ENCODE measurements around the gene PPM1A. TPM values are rescaled to one million over a fixed set of nuclear protein-coding genes. Genes with fewer than 3 reads are reported as not detected.

Gene PPM1A
- polyA plus RNA-seq, 1 donor from 2014 or later = 18.5 TPM

GRCh38 chr14:60266021-60266937 lies 17.3 kb downstream of the PPM1A start:
- H3K27ac Mint-ChIP-seq = no peak overlapping the region
- H3K9me3 Mint-ChIP-seq = peaks cover 0 to 4% (median 0%) of the 10 kb centered on the region in 3 donors
- H3K4me1 Mint-ChIP-seq = peaks cover 7 to 23% (median 20%) of the 10 kb centered on the region in 3 donors
- H3K36me3 Mint-ChIP-seq = peaks cover 7% of the 10 kb centered on the region
- no peaks in the 10 kb centered on the region for H3K27me3 Mint-ChIP-seq
- H3K4me3 Mint-ChIP-seq = no peak overlapping the region

GRCh38 chr14:60272177-60272576 lies 23.2 kb downstream of the PPM1A start:
- Mint-ChIP-seq H3K4me3 (peak overlapping the region in 1 of 4 donors; percentile 11), H3K27ac (no peak overlapping the region), H3K36me3 (no peaks in the 10 kb centered on the region), H3K9me3 (peaks cover 0 to 2% (median 0%) of the 10 kb centered on the region in 3 donors), H3K27me3 (no peaks in the 10 kb centered on the region), H3K4me1 (peaks cover 33 to 46% (median 37%) of the 10 kb centered on the region in 3 donors)

DNA sequence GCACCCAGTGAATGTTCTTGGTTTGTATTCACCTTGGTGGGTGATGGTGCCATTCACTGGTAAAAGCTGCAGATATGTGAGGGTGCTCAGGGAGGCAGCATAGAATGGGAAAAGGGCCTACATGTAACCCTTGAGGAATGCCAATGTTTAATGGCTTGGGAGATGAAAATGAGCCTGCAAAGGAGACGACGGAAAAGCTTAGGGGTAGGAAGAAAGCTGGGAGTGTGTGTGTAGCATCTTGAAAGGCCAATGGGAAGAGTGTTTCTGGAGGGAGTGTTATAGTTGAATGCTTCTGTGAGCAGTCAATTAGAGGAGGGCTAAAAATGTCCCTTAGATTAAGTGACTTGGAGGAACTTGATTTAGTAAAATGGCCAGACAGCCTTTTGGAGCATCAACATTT lies 24.9 kb downstream of the PPM1A start:
- H3K27me3 Mint-ChIP-seq = no peaks in the 10 kb centered on the region
- H3K36me3 Mint-ChIP-seq = peaks cover 2% of the 10 kb centered on the region
- H3K27ac Mint-ChIP-seq = no peak overlapping the region
- peaks cover 35 to 52% (median 45%) of the 10 kb centered on the region in 3 donors for H3K4me1 Mint-ChIP-seq
- peaks cover 0 to 2% (median 0%) of the 10 kb centered on the region in 3 donors for H3K9me3 Mint-ChIP-seq
- no peak overlapping the region for H3K4me3 Mint-ChIP-seq

DNA sequence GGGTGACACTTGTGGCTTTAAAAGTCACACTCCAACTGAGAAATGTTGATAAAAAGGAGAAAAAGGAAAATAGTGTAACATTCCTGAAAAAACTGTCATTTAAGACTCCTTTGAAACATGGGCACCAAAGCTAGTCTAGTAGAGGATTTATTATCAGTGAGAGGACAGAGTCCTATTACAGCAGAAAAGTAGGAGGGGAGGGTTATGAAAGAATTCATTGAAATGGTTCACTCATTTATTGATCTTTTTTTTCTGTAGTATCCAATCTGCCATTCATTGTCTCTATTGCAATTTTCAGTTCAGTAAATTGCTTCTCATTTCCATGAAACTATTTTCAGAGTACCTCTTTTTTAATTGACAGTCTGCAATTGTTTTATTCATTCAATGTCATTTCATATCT lies 25.4 kb downstream of the PPM1A start:
- peaks cover 2% of the 10 kb centered on the region for H3K36me3 Mint-ChIP-seq
- no peak overlapping the region for H3K27ac Mint-ChIP-seq
- H3K9me3 Mint-ChIP-seq = peaks cover 0 to 2% (median 0%) of the 10 kb centered on the region in 3 donors
- H3K27me3 Mint-ChIP-seq = no peaks in the 10 kb centered on the region
- H3K4me3 Mint-ChIP-seq = no peak overlapping the region
- H3K4me1 Mint-ChIP-seq = peaks cover 35 to 52% (median 46%) of the 10 kb centered on the region in 3 donors

- Mint-ChIP-seq H3K4me3 (no peak overlapping the region), H3K36me3 (peaks cover 5% of the 10 kb centered on the region), H3K9me3 (peaks cover 0 to 2% (median 0%) of the 10 kb centered on the region in 3 donors), H3K4me1 (peaks cover 35 to 50% (median 46%) of the 10 kb centered on the region in 3 donors), H3K27ac (no peak overlapping the region), H3K27me3 (no peaks in the 10 kb centered on the region)
Observed at GRCh38 chr14:60275932-60276331, 26.9 kb downstream of the PPM1A start.

GRCh38 chr14:60276347-60276746 lies 27.3 kb downstream of the PPM1A start:
- Mint-ChIP-seq H3K9me3 (peaks cover 0 to 2% (median 0%) of the 10 kb centered on the region in 3 donors), H3K4me3 (no peak overlapping the region), H3K36me3 (peaks cover 5% of the 10 kb centered on the region), H3K27ac (no peak overlapping the region), H3K4me1 (peaks cover 36 to 46% (median 42%) of the 10 kb centered on the region in 3 donors), H3K27me3 (no peaks in the 10 kb centered on the region)

- peaks cover 0 to 2% (median 0%) of the 10 kb centered on the region in 3 donors for H3K9me3 Mint-ChIP-seq
- H3K36me3 Mint-ChIP-seq = peaks cover 8% of the 10 kb centered on the region
- peaks cover 34 to 37% (median 35%) of the 10 kb centered on the region in 3 donors for H3K4me1 Mint-ChIP-seq
- no peak overlapping the region for H3K4me3 Mint-ChIP-seq
- no peaks in the 10 kb centered on the region for H3K27me3 Mint-ChIP-seq
- H3K27ac Mint-ChIP-seq = no peak overlapping the region
Observed at GRCh38 chr14:60277605-60278190, 28.7 kb downstream of the PPM1A start.

DNA sequence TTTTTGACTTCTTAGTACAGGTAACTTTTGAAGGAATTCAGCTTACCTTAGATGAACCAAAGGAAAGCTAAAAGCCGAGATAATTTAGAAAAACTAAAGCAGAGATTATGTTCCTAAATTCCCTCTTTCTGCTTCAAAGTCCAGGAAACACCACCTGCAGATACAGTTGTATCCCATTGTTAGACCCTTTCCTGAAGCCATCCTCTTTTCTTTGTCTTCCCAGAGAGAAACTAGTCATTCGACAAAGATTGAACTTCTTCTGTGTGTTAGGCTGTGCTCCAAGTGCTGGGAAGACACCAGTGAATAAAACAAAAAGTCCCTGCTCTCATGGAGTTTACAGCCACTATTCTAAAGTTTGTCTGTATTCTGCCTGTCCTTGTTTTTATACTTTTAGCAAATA lies 29.3 kb downstream of the PPM1A start:
- H3K27me3 Mint-ChIP-seq = no peaks in the 10 kb centered on the region
- H3K4me1 Mint-ChIP-seq = peaks cover 30% of the 10 kb centered on the region in 3 donors

DNA sequence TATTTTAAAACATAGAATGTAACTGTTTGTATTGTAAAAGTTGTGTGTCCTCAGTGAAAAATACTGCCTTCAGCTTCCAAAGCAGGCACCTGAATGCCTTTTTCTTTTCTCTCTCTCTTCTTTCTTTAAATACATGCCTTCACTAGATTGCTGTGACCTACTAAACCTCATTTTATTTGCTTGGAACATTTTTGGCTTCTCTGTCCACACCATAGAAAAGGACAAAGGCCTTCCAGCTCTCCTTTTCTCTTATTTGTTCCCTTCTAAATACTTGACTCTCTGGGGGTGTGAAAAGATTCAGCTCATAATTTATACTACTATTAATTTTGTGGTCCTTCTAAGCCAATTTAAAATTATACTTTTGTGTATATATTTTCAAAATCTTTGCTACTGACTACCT lies 38.4 kb downstream of the PPM1A start:
- peaks cover 0 to 2% (median 0%) of the 10 kb centered on the region in 3 donors for H3K4me1 Mint-ChIP-seq
- no peak overlapping the region for H3K4me3 Mint-ChIP-seq
- H3K9me3 Mint-ChIP-seq = no peaks in the 10 kb centered on the region
- peaks cover 9% of the 10 kb centered on the region for H3K36me3 Mint-ChIP-seq
- no peaks in the 10 kb centered on the region for H3K27me3 Mint-ChIP-seq
- no peak overlapping the region for H3K27ac Mint-ChIP-seq

More for the DNA sequence above, 29.3 kb downstream of the PPM1A start:
- H3K27ac Mint-ChIP-seq = no peak overlapping the region
- H3K4me3 Mint-ChIP-seq = no peak overlapping the region
- no peaks in the 10 kb centered on the region for H3K9me3 Mint-ChIP-seq
- peaks cover 8% of the 10 kb centered on the region for H3K36me3 Mint-ChIP-seq

- Mint-ChIP-seq H3K27ac (no peak overlapping the region), H3K4me3 (no peak overlapping the region), H3K4me1 (peaks cover 0 to 2% (median 0%) of the 10 kb centered on the region in 3 donors), H3K36me3 (peaks cover 10% of the 10 kb centered on the region), H3K9me3 (no peaks in the 10 kb centered on the region), H3K27me3 (no peaks in the 10 kb centered on the region)
Observed at GRCh38 chr14:60288279-60288678, 39.3 kb downstream of the PPM1A start.

DNA sequence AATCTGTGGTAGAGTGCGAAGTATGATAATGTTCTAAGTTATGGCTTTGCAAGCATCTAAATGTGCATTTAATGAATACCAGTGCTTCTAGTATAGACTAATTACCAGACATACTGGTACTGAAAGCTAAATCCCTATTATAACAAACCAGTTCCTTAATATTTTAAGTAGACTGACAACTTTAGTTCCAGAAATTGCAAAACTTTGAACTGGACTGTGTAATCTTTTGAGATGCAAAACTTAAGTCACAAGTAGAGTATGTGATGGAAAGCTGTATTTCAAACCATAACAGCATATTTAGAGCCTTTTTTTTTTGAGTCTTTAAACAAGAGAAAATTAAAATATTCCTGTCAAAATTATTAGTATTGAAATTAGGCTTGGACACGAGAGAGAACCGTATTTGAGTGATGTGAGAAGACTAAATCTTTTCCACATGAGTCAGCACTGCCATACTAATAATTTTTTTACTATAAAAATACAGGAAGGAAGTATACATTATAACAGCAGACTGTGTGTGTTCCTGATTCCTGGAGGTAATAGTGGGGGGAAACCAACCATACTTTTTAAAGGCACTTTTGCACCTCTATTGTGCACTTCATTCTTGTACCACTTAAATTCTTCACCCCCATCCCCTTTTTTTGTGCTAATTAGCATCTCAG lies 45.5 kb downstream of the PPM1A start:
- Mint-ChIP-seq H3K9me3 (no peaks in the 10 kb centered on the region), H3K27ac (no peak overlapping the region), H3K4me1 (no peaks in the 10 kb centered on the region), H3K27me3 (no peaks in the 10 kb centered on the region), H3K4me3 (no peak overlapping the region), H3K36me3 (peaks cover 7% of the 10 kb centered on the region)

DNA sequence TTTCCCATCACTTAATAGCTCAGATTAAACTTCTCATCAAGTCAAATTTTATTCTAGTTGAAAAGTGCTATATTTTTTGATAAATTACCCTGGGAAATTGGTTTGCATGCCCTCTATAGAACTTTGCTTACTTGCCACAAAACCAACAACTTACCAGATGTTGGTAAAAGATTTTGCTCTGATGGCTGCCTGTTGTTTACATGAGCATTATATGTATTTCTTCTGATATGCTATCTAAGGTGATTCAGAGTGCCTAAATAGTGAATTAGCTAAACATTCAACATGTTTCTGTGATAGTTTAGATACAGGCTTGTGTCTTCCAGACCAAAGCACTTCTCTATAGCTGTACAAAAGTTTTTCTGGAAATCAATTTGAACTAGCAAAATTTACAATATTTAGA lies 51.0 kb downstream of the PPM1A start:
- no peak overlapping the region for H3K4me3 Mint-ChIP-seq
- peaks cover 8 to 19% (median 9%) of the 10 kb centered on the region in 3 donors for H3K4me1 Mint-ChIP-seq
- no peaks in the 10 kb centered on the region for H3K9me3 Mint-ChIP-seq
- no peaks in the 10 kb centered on the region for H3K36me3 Mint-ChIP-seq
- no peak overlapping the region for H3K27ac Mint-ChIP-seq
- H3K27me3 Mint-ChIP-seq = no peaks in the 10 kb centered on the region

DNA sequence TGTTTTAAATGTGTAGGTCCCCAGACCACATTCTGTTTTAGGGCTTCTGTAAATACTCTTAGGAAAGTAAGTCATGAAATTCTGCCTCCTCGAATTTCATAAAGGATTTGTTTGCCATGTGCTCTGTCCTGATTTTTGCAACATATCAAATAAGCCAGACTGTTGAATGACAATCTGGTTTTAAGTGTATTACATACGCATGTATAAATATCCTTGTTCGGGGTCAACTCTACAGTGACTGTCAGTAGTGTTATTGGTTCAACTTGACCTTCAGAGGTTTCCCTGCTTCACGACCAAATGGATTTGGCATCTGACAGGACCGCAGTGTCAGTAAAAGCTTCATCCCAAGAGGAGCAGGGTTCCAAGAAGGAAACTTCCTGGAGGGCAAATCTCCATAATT lies 52.7 kb downstream of the PPM1A start:
- H3K27ac Mint-ChIP-seq = no peak overlapping the region
- no peaks in the 10 kb centered on the region for H3K36me3 Mint-ChIP-seq

GRCh38 chr14:60302663-60303062 lies 53.6 kb downstream of the PPM1A start:
- peak overlapping the region in 1 of 3 donors; percentile 21 for H3K27ac Mint-ChIP-seq
- H3K4me3 Mint-ChIP-seq = no peak overlapping the region
- H3K9me3 Mint-ChIP-seq = peaks cover 0 to 5% (median 0%) of the 10 kb centered on the region in 3 donors
- H3K27me3 Mint-ChIP-seq = no peaks in the 10 kb centered on the region
- H3K36me3 Mint-ChIP-seq = no peaks in the 10 kb centered on the region
- peaks cover 8 to 19% (median 9%) of the 10 kb centered on the region in 3 donors for H3K4me1 Mint-ChIP-seq

More for the DNA sequence above, 52.7 kb downstream of the PPM1A start:
- Mint-ChIP-seq H3K4me1 (peaks cover 8 to 19% (median 9%) of the 10 kb centered on the region in 3 donors), H3K4me3 (no peak overlapping the region), H3K9me3 (peaks cover 0 to 2% (median 0%) of the 10 kb centered on the region in 3 donors), H3K27me3 (no peaks in the 10 kb centered on the region)

DNA sequence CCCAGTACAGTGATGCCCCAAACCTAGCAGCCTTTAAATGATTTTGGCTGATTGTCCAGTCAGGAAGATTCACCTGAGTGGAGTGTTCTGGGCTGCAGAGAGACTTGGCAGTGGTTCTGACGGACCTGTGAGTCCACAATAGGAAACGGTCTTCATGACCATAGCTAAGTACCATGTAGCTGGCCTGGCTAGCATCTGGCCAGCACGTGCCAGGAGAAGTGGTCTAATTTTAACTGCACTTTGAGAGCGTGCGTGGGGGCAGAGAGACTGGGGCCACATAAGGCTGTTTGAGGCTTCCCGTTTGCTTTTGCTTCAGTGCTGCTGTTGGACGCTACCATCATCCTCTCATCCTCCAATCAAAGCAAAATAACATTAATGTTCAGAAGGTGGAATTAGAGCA lies 54.7 kb downstream of the PPM1A start:
- Mint-ChIP-seq H3K4me3 (no peak overlapping the region), H3K36me3 (no peaks in the 10 kb centered on the region), H3K27ac (no peak overlapping the region), H3K9me3 (peaks cover 0 to 5% (median 0%) of the 10 kb centered on the region in 3 donors), H3K27me3 (no peaks in the 10 kb centered on the region), H3K4me1 (peaks cover 8 to 19% (median 9%) of the 10 kb centered on the region in 3 donors)
